Astrocyte of the cerebellum (primary cell): ENCODE measurements around the gene KRT77.
"Not testable (repeated sequence)": the region's sequence is repeated elsewhere in the genome, so short reads cannot be mapped to it uniquely, and the experiment has no call there.

Experiments used
- DNase-seq: peaks from one replicate; pipeline ENCODE4 v3.0.0-alpha.2; 2011; ENCODE audit warnings: low read depth
- H3K4me3 ChIP-seq: 2 replicates; pipeline ENCODE4 v1.5.1; 2011; ENCODE audit warnings: mild to moderate bottlenecking, low read depth, low read length, moderate library complexity
- CTCF ChIP-seq: IDR thresholded peaks from 2 replicates; pipeline ENCODE4 v1.5.1; 2012; ENCODE audit warnings: low read length, low read depth, moderate library complexity, mild to moderate bottlenecking; ENCODE audit errors: missing control alignments
- in situ Hi-C: cut with HindIII; loops from 2 replicates; pipeline ENCODE4 v1.10.0; 2017; ENCODE audit warnings: low sequenced_read_pairs

The KRT77 gene

DNA sequence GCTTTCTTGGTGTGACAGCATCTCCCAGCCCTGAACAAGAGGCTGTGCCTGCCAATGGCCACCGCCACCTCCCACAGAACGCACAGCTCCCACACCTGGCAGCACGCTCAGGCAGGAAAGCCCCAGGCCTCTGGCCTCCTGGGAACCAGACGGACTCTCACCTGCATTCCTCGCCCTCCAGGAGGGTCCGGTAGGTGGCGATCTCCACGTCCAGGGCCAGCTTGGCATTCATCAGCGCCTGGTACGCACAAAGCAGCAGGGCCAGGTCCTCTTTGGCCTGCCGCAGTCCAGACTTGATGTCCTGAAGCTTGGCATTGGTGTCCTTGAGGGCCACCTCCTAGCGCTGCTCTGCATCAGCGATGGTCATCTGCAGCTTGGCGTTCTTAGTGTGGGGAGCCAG lies 12.1 kb upstream of the KRT77 start:
- TF ChIP-seq CTCF, result peak; percentile 4
- no peak overlapping the region for H3K4me3 ChIP-seq
- DNase-seq, result no peak
- in situ Hi-C loops, result loop anchor here (5.0 kb wide), 2 partner anchors 42 to 68 kb away; no protein-coding TSS in a partner anchor

DNA sequence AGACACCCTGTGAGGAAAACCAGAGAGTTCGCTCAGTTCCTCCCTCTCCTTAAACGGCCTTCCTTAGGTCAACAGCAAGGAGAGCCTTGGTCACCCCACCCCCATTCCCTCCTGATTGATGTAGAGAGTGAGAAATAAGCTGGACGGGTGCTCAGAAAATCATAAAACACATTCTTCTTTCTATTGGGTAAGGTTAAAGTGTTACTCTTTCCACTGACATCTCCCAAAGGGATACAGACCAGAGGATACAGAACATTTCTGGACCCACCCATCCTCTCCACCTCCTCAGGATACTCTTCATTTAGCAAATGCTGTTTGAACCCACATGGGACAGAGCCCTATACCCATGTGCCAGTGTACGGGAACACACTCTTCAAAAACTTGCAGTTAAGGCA lies 11.6 kb upstream of the KRT77 start:
- in situ Hi-C loops, result loop anchor here (5.0 kb wide), 2 partner anchors 42 to 68 kb away; no protein-coding TSS in a partner anchor
- DNase-seq, result no peak
- no peak for TF ChIP-seq CTCF
- H3K4me3 ChIP-seq, result no peak overlapping the region

DNA sequence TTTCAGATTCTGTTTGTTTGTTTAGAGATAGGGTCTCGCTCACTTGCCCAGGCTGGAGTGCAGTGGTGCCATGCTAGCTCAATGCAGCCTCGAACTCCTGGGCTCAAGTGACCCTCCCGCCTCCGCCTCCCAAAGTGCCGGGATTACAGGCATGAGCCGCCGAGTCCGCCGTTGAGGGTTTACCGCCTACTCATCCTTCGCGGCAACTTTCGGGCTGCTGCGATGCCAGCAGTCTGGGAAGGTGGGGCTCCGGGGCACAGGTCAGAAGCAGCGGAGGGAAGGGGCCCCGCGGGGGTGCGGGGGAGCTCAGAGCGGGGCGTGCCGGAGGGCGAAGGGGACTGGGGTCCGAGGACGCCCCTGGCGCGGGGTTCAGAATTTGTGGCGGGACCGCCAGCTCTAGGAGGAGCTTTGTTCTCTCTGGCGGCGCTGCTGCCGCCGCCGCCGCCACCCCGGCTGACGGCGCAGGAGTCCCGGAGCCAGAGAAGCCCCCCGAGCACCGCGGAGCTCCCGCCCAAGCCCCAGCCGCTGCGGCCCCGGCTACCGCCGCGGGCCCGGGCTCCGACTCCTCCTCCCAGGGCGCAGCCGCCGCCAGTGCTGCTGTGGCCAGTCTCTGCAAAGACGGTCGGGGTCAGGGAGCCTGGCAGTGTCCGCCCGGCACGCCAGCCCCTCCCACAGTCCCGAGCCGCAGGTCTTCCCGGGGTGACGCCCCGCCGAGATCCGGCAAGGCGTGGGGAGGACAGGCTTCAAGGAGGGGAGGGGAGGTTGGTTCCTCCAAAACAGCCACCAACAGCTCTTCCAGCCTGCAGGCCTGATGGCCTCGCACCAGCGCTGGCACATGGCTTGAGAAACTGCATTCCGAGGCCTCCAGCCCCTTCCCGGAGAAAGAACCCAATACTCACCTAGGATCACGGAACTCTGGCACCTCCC lies 10.9 kb upstream of the KRT77 start:
- no peak for DNase-seq
- in situ Hi-C loops, result no loop called here
- no peak overlapping the region for H3K4me3 ChIP-seq
- no peak for TF ChIP-seq CTCF

DNA sequence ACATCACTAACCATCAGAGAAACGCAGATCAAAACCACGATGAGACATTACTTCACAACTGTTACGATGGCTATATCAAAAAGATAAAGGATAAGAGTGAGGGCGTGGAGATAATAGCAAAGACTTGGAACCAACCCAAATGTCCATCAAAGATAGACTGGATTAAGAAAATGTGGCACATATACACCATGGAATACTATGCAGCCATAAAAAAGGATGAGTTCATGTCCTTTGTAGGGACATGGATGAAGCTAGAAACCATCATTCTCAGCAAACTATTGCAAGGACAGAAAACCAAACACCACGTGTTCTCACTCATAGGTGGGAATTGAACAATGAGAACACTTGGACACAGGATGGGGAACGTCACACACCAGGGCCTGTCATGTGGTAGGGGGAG lies 8.8 kb upstream of the KRT77 start:
- H3K4me3 ChIP-seq, DNase-seq, in situ Hi-C loops: not testable (repeated sequence)

DNA sequence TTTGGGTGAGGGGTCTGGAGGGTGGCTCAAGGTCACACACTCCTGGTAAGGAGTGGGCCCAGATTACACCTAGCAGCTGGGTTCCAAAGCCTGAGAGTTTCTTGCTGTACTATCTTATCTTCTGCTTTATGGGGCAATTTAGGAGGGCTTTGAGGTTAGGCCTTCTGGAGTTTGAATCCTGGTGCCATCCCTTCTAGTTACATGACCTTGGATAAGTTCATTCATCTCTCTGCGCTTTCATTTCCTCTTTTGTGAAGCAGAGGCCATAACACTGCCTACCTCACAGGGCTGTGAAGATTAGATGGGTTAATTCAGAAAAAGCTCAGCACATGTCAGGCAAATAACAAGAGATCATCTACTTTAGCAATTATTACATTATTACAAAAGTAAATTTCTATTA lies 7.4 kb upstream of the KRT77 start:
- in situ Hi-C loops, result no loop called here
- H3K4me3 ChIP-seq, result no peak overlapping the region
- no peak for TF ChIP-seq CTCF
- DNase-seq, result no peak

DNA sequence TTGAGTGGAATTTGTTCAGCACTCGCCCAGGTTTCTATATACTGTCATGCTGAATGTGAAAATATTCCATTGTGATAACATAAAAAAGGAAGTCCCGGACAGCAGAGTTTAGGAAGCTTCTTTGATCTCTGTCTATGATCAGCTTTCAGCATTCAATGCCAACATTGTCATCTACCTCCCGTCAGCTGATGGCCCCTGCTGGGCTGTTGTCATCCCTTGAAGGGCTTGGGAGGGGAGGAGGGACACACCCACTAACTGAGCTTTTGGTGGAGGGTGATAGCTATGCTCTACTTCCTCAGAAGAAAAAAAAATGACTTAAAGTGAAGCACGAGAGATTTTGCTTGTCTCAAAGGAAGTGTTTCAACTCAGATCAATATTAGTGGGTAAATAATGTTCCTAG lies 4.7 kb upstream of the KRT77 start:
- TF ChIP-seq CTCF, result no peak
- H3K4me3 ChIP-seq, result no peak overlapping the region
- no peak for DNase-seq
- in situ Hi-C loops, result no loop called here

GRCh38 chr12:52704464-52704863 lies 1.1 kb upstream of the KRT77 start:
- TF ChIP-seq CTCF, result no peak
- no peak for DNase-seq
- in situ Hi-C loops, result no loop called here
- no peak overlapping the region for H3K4me3 ChIP-seq
